GM21576 (cell line): Measurements from ENCODE around the gene CNDP2.
A peak's percentile ranks its signal among the peaks of the same experiment; 100 is the strongest.
"Not testable (repeated sequence)": the region's sequence is repeated elsewhere in the genome, so short reads cannot be mapped to it uniquely, and the experiment has no call there.

Experiments
- ATAC-seq: cut with Tn5 transposase; IDR thresholded peaks from one replicate; pipeline ENCODE4 v1.9.1; 2021; ENCODE audit warnings: mild to moderate bottlenecking, moderate library complexity; ENCODE audit not compliant: unreplicated experiment

The CNDP2 gene

GRCh38 chr18:74498712-74499627 lies 2.8 kb downstream of the CNDP2 start:
- ATAC-seq = peak; percentile 38

DNA sequence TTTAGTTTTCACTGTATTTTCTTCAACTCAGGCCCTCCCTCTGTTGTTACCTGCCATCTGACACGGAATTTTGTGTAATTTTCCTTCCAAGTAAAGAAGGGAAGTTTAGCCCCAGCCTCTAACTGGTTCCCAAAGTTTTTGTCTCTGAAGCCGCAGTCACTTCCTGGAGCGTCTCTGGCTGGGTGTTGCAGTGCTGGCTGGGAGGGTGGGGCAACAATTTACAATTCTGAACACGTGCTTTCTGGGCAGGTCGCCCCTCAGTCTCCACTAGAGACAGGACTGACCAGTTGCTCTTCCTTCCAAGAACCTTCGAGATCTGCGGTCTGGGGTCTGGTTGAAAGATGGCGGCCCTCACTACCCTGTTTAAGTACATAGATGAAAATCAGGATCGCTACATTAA lies 3.5 kb downstream of the CNDP2 start:
- peak; percentile 39 for ATAC-seq

- no peak for ATAC-seq
Observed at GRCh38 chr18:74500372-74500771, 4.2 kb downstream of the CNDP2 start.

- not testable (repeated sequence) for ATAC-seq
Observed at GRCh38 chr18:74500774-74501173, 4.6 kb downstream of the CNDP2 start.

GRCh38 chr18:74501386-74501785 lies 5.2 kb downstream of the CNDP2 start:
- ATAC-seq = no peak

DNA sequence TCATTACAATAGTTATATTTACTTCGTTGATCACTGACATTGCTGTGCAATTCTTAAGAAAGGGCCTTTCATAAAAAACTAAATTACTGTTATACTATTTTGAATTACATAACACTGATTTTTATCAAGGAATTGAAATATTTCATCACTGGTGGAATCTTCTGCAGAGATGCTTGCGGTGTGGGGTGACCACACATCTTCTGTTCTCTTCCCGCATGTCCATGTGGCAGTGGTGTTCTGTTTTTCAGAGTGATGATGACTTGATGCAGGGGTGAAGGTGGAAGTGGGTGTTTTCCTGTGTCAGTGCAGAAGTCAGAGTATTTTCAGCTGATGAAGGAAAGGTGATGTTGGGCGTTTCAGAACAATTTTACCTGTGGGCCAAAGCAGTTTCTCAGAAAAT lies 7.0 kb downstream of the CNDP2 start:
- ATAC-seq = no peak

DNA sequence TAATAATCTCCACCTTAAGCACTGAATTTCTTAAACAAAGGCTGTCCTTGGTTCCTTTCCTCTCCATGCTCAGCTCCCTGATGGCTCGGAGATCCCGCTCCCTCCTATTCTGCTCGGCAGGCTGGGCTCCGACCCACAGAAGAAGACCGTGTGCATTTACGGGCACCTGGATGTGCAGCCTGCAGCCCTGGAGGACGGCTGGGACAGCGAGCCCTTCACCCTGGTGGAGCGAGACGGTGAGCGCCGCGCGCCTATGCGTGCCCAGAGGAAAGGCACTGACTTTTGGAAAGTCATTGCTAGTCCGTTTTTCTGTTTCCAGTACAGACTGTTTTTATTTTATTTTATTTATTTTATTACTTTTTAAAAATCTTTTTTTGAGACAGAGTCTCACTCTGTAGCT lies 9.6 kb downstream of the CNDP2 start:
- no peak for ATAC-seq

DNA sequence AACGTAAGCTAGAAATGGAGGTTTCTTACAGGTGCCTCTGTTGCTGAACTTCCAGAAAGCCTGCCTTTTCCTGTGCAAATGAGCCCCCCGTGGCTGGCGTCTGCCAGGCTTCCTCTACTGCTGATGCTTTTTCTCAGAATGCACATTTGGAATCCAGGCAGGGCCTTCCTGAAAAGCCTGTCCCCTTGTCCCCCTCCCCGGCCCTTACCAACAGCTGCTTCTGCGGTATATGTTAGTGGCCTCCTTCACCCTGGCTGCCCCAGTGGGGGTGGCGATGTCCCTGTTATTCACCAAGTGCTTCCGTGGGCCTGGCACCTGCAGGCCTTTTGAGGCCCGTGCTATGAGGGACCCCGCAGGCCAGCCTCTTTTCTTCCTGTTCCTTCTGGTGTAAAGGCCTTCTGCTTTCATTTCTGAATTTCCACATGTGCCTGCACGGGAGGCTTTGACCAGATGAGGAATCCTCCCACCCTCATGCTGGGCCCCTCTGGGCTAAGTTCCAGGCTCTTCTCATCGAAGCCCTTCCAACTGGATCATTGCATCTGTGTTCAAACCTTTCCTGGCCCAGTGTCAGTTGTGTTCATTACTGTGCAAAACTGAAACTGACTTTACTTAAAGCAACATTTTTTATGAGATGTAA lies 10.4 kb downstream of the CNDP2 start:
- ATAC-seq = no peak

- ATAC-seq = no peak
Observed at GRCh38 chr18:74507097-74507881, 11.1 kb downstream of the CNDP2 start.

DNA sequence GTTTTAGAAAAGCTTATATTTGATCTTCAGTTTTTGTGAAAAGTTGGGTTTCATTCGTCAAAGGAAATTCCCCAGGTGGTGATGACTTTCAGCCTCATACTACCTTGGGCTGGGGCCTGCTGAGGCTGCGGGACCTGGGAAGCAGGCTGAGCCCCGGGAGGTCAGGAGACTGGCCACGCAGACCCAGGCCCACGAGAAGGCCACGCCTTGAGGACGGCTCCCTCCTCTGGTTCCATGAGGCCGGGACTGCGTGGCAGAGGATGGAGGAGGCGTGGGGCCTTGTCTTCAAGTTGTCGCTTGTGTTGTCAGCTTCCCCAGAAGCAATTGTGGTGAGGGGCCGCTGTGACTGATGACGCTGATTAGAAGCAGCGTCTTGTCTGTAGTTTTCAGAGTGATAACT lies 11.8 kb downstream of the CNDP2 start:
- no peak for ATAC-seq

DNA sequence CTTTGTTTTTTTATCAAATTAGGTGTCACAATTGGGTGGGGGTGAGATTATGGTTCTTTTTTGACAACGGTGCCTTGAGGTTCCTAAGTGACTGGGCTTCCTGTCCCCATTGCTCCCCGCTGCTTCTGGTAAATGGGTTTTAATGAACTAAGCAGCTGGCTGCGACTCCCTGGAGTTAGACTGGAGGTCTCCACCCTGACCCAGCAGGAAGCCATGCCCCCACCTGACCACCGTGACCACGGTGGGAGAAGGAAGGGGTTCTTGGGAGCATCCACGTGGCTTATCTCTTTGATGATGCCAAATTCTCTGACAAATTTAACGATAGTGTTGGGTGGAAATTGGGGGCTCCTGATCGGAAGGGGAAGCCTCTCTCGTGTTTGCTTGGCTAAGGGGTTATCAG lies 12.2 kb downstream of the CNDP2 start:
- ATAC-seq = no peak

GRCh38 chr18:74508821-74509225 lies 12.7 kb downstream of the CNDP2 start:
- ATAC-seq = no peak

DNA sequence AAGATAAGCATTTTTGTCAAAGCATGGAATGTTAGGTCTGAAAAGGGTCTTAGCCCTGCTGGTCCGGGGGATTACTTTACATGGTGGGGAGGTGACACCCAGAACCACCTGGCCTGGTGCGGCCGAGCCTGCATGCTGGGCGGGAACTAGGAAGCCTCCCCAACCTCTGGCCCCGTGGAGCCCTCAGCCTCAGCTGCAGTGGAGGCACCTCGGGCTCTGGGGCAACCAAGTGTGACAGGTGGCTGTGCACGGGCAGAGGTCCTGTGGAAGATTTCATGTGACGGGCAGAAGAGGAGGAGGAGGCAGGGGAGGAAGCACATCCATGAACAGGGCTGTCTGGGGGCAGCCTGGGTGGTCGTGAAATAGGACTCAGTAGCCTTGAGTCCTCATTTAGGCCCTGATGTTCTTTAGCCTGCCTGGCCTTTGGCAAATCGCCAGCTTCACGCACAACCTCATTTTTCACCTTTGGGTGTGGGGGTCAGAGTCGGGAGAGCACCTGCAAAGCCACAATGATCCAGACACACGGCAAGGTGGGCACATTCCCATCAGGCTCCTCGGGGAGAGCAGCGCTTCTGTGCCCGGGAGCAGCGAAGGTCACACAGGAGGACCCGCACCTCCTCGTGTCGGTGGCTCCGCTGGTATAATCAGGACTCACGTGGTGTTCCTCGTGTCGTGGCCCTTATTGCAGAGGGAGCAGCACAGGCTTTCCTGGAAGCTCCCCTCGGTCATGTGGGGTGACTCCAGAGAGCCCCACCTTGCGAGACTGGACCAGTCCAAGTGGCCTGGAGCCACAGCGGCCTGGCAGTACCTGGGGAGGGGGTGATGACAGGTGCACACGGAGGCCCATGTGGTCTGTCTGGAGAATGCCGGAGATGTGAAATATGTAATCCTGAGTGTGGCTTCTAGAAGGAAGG lies 13.9 kb downstream of the CNDP2 start:
- ATAC-seq = no peak

DNA sequence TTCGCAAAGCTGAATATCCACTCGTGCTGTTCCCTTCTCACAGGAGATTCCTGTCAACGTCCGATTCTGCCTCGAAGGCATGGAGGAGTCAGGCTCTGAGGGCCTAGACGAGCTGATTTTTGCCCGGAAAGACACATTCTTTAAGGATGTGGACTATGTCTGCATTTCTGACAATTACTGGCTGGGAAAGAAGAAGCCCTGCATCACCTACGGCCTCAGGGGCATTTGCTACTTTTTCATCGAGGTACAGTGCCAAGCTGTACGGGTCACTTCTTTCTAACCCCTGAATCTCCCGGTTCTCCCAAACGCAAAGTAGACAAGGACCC lies 14.6 kb downstream of the CNDP2 start:
- no peak for ATAC-seq

- ATAC-seq = no peak
Observed at GRCh38 chr18:74511823-74512222, 15.7 kb downstream of the CNDP2 start.

- no peak for ATAC-seq
Observed at GRCh38 chr18:74512321-74513053, 16.3 kb downstream of the CNDP2 start.

GRCh38 chr18:74513149-74513882 lies 17.2 kb downstream of the CNDP2 start:
- no peak for ATAC-seq

DNA sequence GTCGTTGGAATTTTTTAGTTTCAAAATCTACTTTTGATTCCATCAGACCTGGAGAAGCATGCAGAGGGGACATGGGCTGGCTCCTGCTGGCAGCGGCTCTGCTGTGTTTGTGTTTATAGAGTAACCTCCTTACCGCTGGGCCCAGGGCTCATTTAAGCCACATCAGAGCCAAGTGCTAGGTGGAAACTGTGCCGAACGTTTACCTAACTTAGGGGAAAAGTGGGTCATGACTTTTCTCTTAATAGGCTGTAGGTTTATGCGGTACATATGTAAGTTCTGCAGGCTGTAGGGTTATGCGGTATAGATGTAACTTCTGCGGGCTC lies 17.7 kb downstream of the CNDP2 start:
- ATAC-seq = no peak

DNA sequence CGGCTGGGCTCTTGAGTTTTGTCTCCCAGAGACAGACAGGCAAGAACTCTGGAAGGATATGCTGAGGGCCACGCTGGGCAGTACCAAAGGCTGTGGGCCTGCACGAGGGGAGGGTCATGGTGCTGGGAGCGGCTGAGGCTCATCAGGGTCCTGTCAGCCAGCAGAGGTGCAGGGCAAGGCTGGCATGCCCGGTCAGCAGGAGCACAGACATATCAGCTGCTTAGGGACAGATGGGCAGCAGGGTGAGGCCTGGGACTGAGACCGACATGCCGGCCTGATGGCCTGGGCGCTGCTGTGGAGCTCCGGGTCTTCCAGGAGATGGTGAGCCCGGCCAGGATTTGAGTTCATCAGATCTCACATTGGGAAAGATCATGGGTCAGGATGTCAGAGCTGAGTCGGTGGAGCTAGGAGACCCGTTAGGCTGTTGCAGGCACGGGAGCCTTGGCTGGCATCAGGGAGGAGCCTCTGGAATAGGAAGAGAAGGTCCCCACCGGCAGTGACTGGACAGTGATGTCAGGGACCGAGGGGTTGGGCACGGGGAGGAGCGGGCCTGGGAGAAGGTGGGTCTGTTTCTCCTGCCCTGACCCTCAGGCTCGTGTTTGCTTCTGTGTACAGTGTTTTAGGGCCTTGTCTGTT lies 18.8 kb downstream of the CNDP2 start:
- no peak for ATAC-seq
